NCI-H146 (cell line): ENCODE results near the gene ZSCAN5B.

Experiments used
- DNase-seq: peaks from one replicate; lab custom pipeline; 2025; lab: John Stamatoyannopoulos, UW

The ZSCAN5B gene

GRCh38 chr19:56144831-56145230 lies 52.8 kb downstream of the ZSCAN5B start:
- DNase-seq = no peak

- no peak for DNase-seq
Measured at GRCh38 chr19:56144376-56144775, 53.2 kb downstream of the ZSCAN5B start.

- no peak for DNase-seq
Measured at GRCh38 chr19:56142897-56143434, 54.6 kb downstream of the ZSCAN5B start.

GRCh38 chr19:56142087-56142787 lies 55.3 kb downstream of the ZSCAN5B start:
- DNase-seq = peak; percentile 58

- DNase-seq = peak; percentile 48
Measured at GRCh38 chr19:56141417-56141993, 56.1 kb downstream of the ZSCAN5B start.

GRCh38 chr19:56140583-56141416 lies 56.8 kb downstream of the ZSCAN5B start, which contains the start of gene ZNF444:
ZNF444 (plus strand) TSS chr19:56141287; CDS start chr19:56146912, 5,625 bp downstream.
- peak; percentile 100 for DNase-seq

GRCh38 chr19:56139847-56140582 lies 57.6 kb downstream of the ZSCAN5B start:
- peak; percentile 47 for DNase-seq
